ENCODE data around the gene RASIP1.
"Not testable (repeated sequence)": the region's sequence is repeated elsewhere in the genome, so short reads cannot be mapped to it uniquely, and the experiment has no call there.

Gene RASIP1

GRCh38 chr19:48724796-48725753 lies 15.3 kb downstream of the RASIP1 start:
- H3K4me2 ChIP-seq (ENCODE audit: low read length), result no peak overlapping the region
- H3K9me3 ChIP-seq (replicated peaks; ENCODE audit: low read length), result no peaks in the 10 kb centered on the region
- H3K9ac ChIP-seq (ENCODE audit: low read depth, low read length), result no peak overlapping the region
- H3K4me1 ChIP-seq (ENCODE audit: control insufficient read depth, insufficient read depth, low read length), result peaks cover 14% of the 10 kb centered on the region
- H3K4me3 ChIP-seq (ENCODE audit: low read length), result no peak overlapping the region
- H3K36me3 ChIP-seq (ENCODE audit: insufficient read depth, low read length), result no peaks in the 10 kb centered on the region
- no peaks in the 10 kb centered on the region for H3K27me3 ChIP-seq (ENCODE audit: control insufficient read depth, insufficient read depth, low read length)

- Histone ChIP-seq H3K9ac (ENCODE audit: low read depth, low read length) (no peak overlapping the region), H3K4me2 (ENCODE audit: low read length) (no peak overlapping the region), H3K9me3 (replicated peaks; ENCODE audit: low read length) (no peaks in the 10 kb centered on the region), H3K4me3 (ENCODE audit: low read length) (no peak overlapping the region), H3K36me3 (ENCODE audit: insufficient read depth, low read length) (no peaks in the 10 kb centered on the region), H3K27me3 (ENCODE audit: control insufficient read depth, insufficient read depth, low read length) (no peaks in the 10 kb centered on the region), H3K4me1 (ENCODE audit: control insufficient read depth, insufficient read depth, low read length) (peaks cover 15% of the 10 kb centered on the region)
Measured at GRCh38 chr19:48722196-48722708, 18.2 kb downstream of the RASIP1 start.

- H3K9me3 ChIP-seq (replicated peaks; ENCODE audit: low read length), result no peaks in the 10 kb centered on the region
- no peaks in the 10 kb centered on the region for H3K27me3 ChIP-seq (ENCODE audit: control insufficient read depth, insufficient read depth, low read length)
- H3K9ac ChIP-seq (ENCODE audit: low read depth, low read length), result peak overlapping the region; percentile 83
- H3K36me3 ChIP-seq (ENCODE audit: insufficient read depth, low read length), result no peaks in the 10 kb centered on the region
- peak overlapping the region; percentile 87 for H3K4me3 ChIP-seq (ENCODE audit: low read length)
- peak overlapping the region; percentile 95 for H3K4me2 ChIP-seq (ENCODE audit: low read length)
- H3K4me1 ChIP-seq (ENCODE audit: control insufficient read depth, insufficient read depth, low read length), result peaks cover 30% of the 10 kb centered on the region
Measured at GRCh38 chr19:48720613-48721296, 19.7 kb downstream of the RASIP1 start.

GRCh38 chr19:48720251-48720612 lies 20.2 kb downstream of the RASIP1 start:
- H3K27me3 ChIP-seq (ENCODE audit: control insufficient read depth, insufficient read depth, low read length), result no peaks in the 10 kb centered on the region
- peak overlapping the region; percentile 87 for H3K4me3 ChIP-seq (ENCODE audit: low read length)
- peak overlapping the region; percentile 3 for H3K9ac ChIP-seq (ENCODE audit: low read depth, low read length)
- no peaks in the 10 kb centered on the region for H3K9me3 ChIP-seq (replicated peaks; ENCODE audit: low read length)
- peaks cover 32% of the 10 kb centered on the region for H3K4me1 ChIP-seq (ENCODE audit: control insufficient read depth, insufficient read depth, low read length)
- H3K36me3 ChIP-seq (ENCODE audit: insufficient read depth, low read length), result no peaks in the 10 kb centered on the region
- H3K4me2 ChIP-seq (ENCODE audit: low read length), result peak overlapping the region; percentile 95

GRCh38 chr19:48719263-48720171 lies 20.9 kb downstream of the RASIP1 start, which contains the start of gene MAMSTR:
Gene MAMSTR (minus strand): TSS chr19:48719725. CDS start chr19:48719031, 694 bp downstream.
- Histone ChIP-seq H3K4me2 (ENCODE audit: low read length) (peak within 1 kb of the TSS; percentile 95), H3K4me3 (ENCODE audit: low read length) (peak within 1 kb of the TSS; percentile 87), H3K9ac (ENCODE audit: low read depth, low read length) (peak within 1 kb of the TSS; percentile 3), H3K9me3 (replicated peaks; ENCODE audit: low read length) (no peaks in the 10 kb centered on the region), H3K36me3 (ENCODE audit: insufficient read depth, low read length) (no peaks in the 10 kb centered on the region), H3K27me3 (ENCODE audit: control insufficient read depth, insufficient read depth, low read length) (no peaks in the 10 kb centered on the region), H3K4me1 (ENCODE audit: control insufficient read depth, insufficient read depth, low read length) (peaks cover 36% of the 10 kb centered on the region)

GRCh38 chr19:48718711-48719231 lies 21.6 kb downstream of the RASIP1 start:
- Histone ChIP-seq H3K4me2 (ENCODE audit: low read length) (no peak overlapping the region), H3K9me3 (replicated peaks; ENCODE audit: low read length) (no peaks in the 10 kb centered on the region), H3K27me3 (ENCODE audit: control insufficient read depth, insufficient read depth, low read length) (no peaks in the 10 kb centered on the region), H3K9ac (ENCODE audit: low read depth, low read length) (no peak overlapping the region), H3K4me1 (ENCODE audit: control insufficient read depth, insufficient read depth, low read length) (peaks cover 36% of the 10 kb centered on the region), H3K36me3 (ENCODE audit: insufficient read depth, low read length) (no peaks in the 10 kb centered on the region), H3K4me3 (ENCODE audit: low read length) (no peak overlapping the region)

- H3K9ac ChIP-seq (ENCODE audit: low read depth, low read length); H3K4me3 ChIP-seq (ENCODE audit: low read length): not testable (repeated sequence)
- peaks cover 40% of the 10 kb centered on the region for H3K4me1 ChIP-seq (ENCODE audit: control insufficient read depth, insufficient read depth, low read length)
Measured at GRCh38 chr19:48718106-48718505, 22.3 kb downstream of the RASIP1 start.

GRCh38 chr19:48716562-48717291 lies 23.7 kb downstream of the RASIP1 start:
- H3K4me2 ChIP-seq (ENCODE audit: low read length), result peak overlapping the region; percentile 91
- peak overlapping the region; percentile 12 for H3K9ac ChIP-seq (ENCODE audit: low read depth, low read length)
- peaks cover 42% of the 10 kb centered on the region for H3K4me1 ChIP-seq (ENCODE audit: control insufficient read depth, insufficient read depth, low read length)
- peak overlapping the region; percentile 54 for H3K4me3 ChIP-seq (ENCODE audit: low read length)
- H3K36me3 ChIP-seq (ENCODE audit: insufficient read depth, low read length), result no peaks in the 10 kb centered on the region
- H3K27me3 ChIP-seq (ENCODE audit: control insufficient read depth, insufficient read depth, low read length), result no peaks in the 10 kb centered on the region
- no peaks in the 10 kb centered on the region for H3K9me3 ChIP-seq (replicated peaks; ENCODE audit: low read length)

More at GRCh38 chr19:48718106-48718505, 22.3 kb downstream of the RASIP1 start:
- H3K9me3 ChIP-seq (replicated peaks; ENCODE audit: low read length); H3K36me3 ChIP-seq (ENCODE audit: insufficient read depth, low read length); H3K27me3 ChIP-seq (ENCODE audit: control insufficient read depth, insufficient read depth, low read length); H3K4me2 ChIP-seq (ENCODE audit: low read length): not testable (repeated sequence)

GRCh38 chr19:48715681-48716171 lies 24.7 kb downstream of the RASIP1 start:
- no peaks in the 10 kb centered on the region for H3K9me3 ChIP-seq (replicated peaks; ENCODE audit: low read length)
- H3K27me3 ChIP-seq (ENCODE audit: control insufficient read depth, insufficient read depth, low read length), result no peaks in the 10 kb centered on the region
- H3K9ac ChIP-seq (ENCODE audit: low read depth, low read length), result peak overlapping the region; percentile 81
- H3K4me3 ChIP-seq (ENCODE audit: low read length), result peak overlapping the region; percentile 77
- H3K36me3 ChIP-seq (ENCODE audit: insufficient read depth, low read length), result no peaks in the 10 kb centered on the region
- H3K4me1 ChIP-seq (ENCODE audit: control insufficient read depth, insufficient read depth, low read length), result peaks cover 39% of the 10 kb centered on the region
- peak overlapping the region; percentile 91 for H3K4me2 ChIP-seq (ENCODE audit: low read length)
